ENCODE measurements around the gene CR1.
"Not testable (repeated sequence)": the region's sequence is repeated elsewhere in the genome, so short reads cannot be mapped to it uniquely, and the experiment has no call there.

Gene CR1

GRCh38 chr1:207495801-207496792 lies at the start of gene CR1:
Gene CR1, plus strand, starts transcription at chr1:207496157. Its CDS starts 111 bp downstream, at chr1:207496268.
- DNase-seq = no peak

GRCh38 chr1:207453710-207454045 lies 42.3 kb upstream of the CR1 start:
- DNase-seq = no peak

- peak; percentile 31 for DNase-seq
These were observed 41.7 kb upstream of the CR1 start, which contains the start of gene CR2 for GRCh38 chr1:207454046-207454964. Gene CR2, plus strand, starts transcription at chr1:207454328. Its CDS starts 91 bp downstream, at chr1:207454419.

GRCh38 chr1:207455183-207455754 lies 40.7 kb upstream of the CR1 start:
- no peak for DNase-seq

GRCh38 chr1:207458414-207458813 lies 37.5 kb upstream of the CR1 start:
- no peak for DNase-seq

GRCh38 chr1:207459008-207459407 lies 36.9 kb upstream of the CR1 start:
- no peak for DNase-seq

GRCh38 chr1:207461649-207462048 lies 34.3 kb upstream of the CR1 start:
- DNase-seq = no peak

- DNase-seq = no peak
These were observed 33.4 kb upstream of the CR1 start for GRCh38 chr1:207462535-207462934.

GRCh38 chr1:207463021-207463420 lies 32.9 kb upstream of the CR1 start:
- no peak for DNase-seq

GRCh38 chr1:207463571-207463970 lies 32.4 kb upstream of the CR1 start:
- no peak for DNase-seq

- DNase-seq = no peak
These were observed 25.0 kb upstream of the CR1 start for GRCh38 chr1:207470927-207471326.

GRCh38 chr1:207474210-207474609 lies 21.7 kb upstream of the CR1 start:
- no peak for DNase-seq

- no peak for DNase-seq
These were observed 9.8 kb upstream of the CR1 start for GRCh38 chr1:207486198-207486597.

GRCh38 chr1:207487636-207488035 lies 8.3 kb upstream of the CR1 start:
- no peak for DNase-seq

GRCh38 chr1:207493212-207493611 lies 2.7 kb upstream of the CR1 start:
- DNase-seq = no peak

- DNase-seq = no peak
These were observed 1.8 kb upstream of the CR1 start for GRCh38 chr1:207494171-207494570.

- not testable (repeated sequence) for DNase-seq
These were observed 676 bp upstream of the CR1 start for GRCh38 chr1:207495281-207495680.

GRCh38 chr1:207497941-207498340 lies 2.0 kb downstream of the CR1 start:
- no peak for DNase-seq

- peak; percentile 30 for DNase-seq
These were observed 3.6 kb downstream of the CR1 start for GRCh38 chr1:207499573-207499972.

- no peak for DNase-seq
These were observed 4.3 kb downstream of the CR1 start for GRCh38 chr1:207500306-207500705.

- no peak for DNase-seq
These were observed 5.1 kb downstream of the CR1 start for GRCh38 chr1:207501071-207501470.

- DNase-seq = no peak
These were observed 6.8 kb downstream of the CR1 start for GRCh38 chr1:207502726-207503125.

- no peak for DNase-seq
These were observed 8.0 kb downstream of the CR1 start for GRCh38 chr1:207503950-207504349.
